PC-9 (cell line): ENCODE measurements around the gene SND1. TPM values are rescaled to one million over a fixed set of nuclear protein-coding genes. Genes with fewer than 3 reads are reported as not detected.

Experiments used
- BruUV-seq: library from RNA; stranded (reverse); fragments of 400-500 nt; replicated peaks from 2 replicates; lab custom pipeline; 2021; lab: Mats Ljungman, UMichigan
- CTCF ChIA-PET: fragments of 300-600 bp; sonication (Branson Sonifier 250); formaldehyde crosslinking; loops from one replicate; lab custom pipeline; 2022; ENCODE audit warnings: antibody characterized with exemption; lab: Charles Lee
- POLR2A ChIA-PET: fragments of 300-600 bp; sonication (Branson Sonifier 250); formaldehyde crosslinking; loops from one replicate; lab custom pipeline; 2022; ENCODE audit warnings: antibody characterized with exemption; ENCODE audit not compliant: unreplicated experiment; lab: Charles Lee
- DNase-seq, 2 experiments: peaks; one replicate each; pipeline versions ENCODE4 v3.0.0 to v3.0.0-alpha.2; 2015 to 2022; ENCODE audit warnings: mixed read lengths in 1 of 2
- H2AFZ ChIP-seq: fragments of 200-600 bp; sonication (generic); 2 replicates; pipeline ENCODE4 v1.8.1; 2017; ENCODE audit warnings: antibody characterized with exemption
- H3F3A ChIP-seq: fragments of 200-600 bp; sonication (generic); 2 replicates; pipeline ENCODE4 v1.8.1; 2017; ENCODE audit warnings: antibody characterized with exemption, mild to moderate bottlenecking, low read depth; ENCODE audit not compliant: insufficient read depth
- H3K27ac ChIP-seq: fragments of 200-600 bp; sonication (generic); 2 replicates; pipeline ENCODE4 v1.6.1; 2016; ENCODE audit warnings: mixed run types
- H3K27me3 ChIP-seq: fragments of 200-600 bp; sonication (generic); 2 replicates; pipeline ENCODE4 v1.6.1; 2016; ENCODE audit warnings: low read depth, mixed run types; ENCODE audit not compliant: insufficient read depth
- H3K36me3 ChIP-seq: fragments of 200-600 bp; sonication (generic); 2 replicates; pipeline ENCODE4 v1.6.1; 2016; ENCODE audit warnings: low read depth, mixed run types
- H3K4me1 ChIP-seq: fragments of 200-600 bp; sonication (generic); replicated peaks from 2 replicates; pipeline ENCODE4 v1.6.1; 2016; ENCODE audit warnings: mixed run types; ENCODE audit not compliant: insufficient read depth
- H3K4me2 ChIP-seq: fragments of 200-600 bp; sonication (generic); 2 replicates; pipeline ENCODE4 v1.6.1; 2017; ENCODE audit warnings: mixed run types
- H3K4me3 ChIP-seq: fragments of 200-600 bp; sonication (generic); 2 replicates; pipeline ENCODE4 v1.6.1; 2016; ENCODE audit warnings: mixed run types
- H3K79me2 ChIP-seq: fragments of 200-600 bp; sonication (generic); 2 replicates; pipeline ENCODE4 v1.6.1; 2017; ENCODE audit warnings: low read depth, mixed run types
- H3K9me2 ChIP-seq: fragments of 200-600 bp; sonication (generic); 2 replicates; pipeline ENCODE4 v1.8.1; 2017; ENCODE audit warnings: mild to moderate bottlenecking; ENCODE audit not compliant: insufficient read depth
- H3K9me3 ChIP-seq: fragments of 200-600 bp; sonication (generic); 2 replicates; pipeline ENCODE4 v1.8.1; 2016; ENCODE audit warnings: low read depth; ENCODE audit not compliant: insufficient read depth
- H4K20me1 ChIP-seq: fragments of 200-600 bp; sonication (generic); 2 replicates; pipeline ENCODE4 v1.8.1; 2017; ENCODE audit not compliant: insufficient read depth
- CTCF ChIP-seq: fragments of 200-600 bp; sonication (generic); conservative IDR thresholded peaks from 2 replicates; pipeline ENCODE4 v1.6.1; 2017; ENCODE audit warnings: mixed run types, antibody characterized with exemption, mild to moderate bottlenecking, moderate library complexity
- EZH2 ChIP-seq: fragments of 200-600 bp; sonication (generic); IDR thresholded peaks from 2 replicates; pipeline ENCODE4 v1.8.0; 2017; ENCODE audit warnings: antibody characterized with exemption, low read depth
- intact Hi-C: fragments of 100-400 bp; cut with micrococcal nuclease; formaldehyde crosslinking; loops from one replicate; pipeline ENCODE4 v1.10.0; 2022; ENCODE audit not compliant: unreplicated experiment
- total RNA-seq: library from RNA; stranded (reverse); gene quantifications from 2 replicates; pipeline ENCODE4 v1.2.3, GENCODE V29; 2021

SND1 gene
- total RNA-seq, 1 experiment from 2014 or later, result 273 TPM

- Histone ChIP-seq H3K27ac (no peak overlapping the region), H3K36me3 (peaks cover 9% of the 10 kb centered on the region; the same call in 1 of the 2 replicates), H3K9me2 (no peaks in the 10 kb centered on the region), H2AFZ (no peak overlapping the region), H3K79me2 (peaks cover 83% of the 10 kb centered on the region), H3K27me3 (no peaks in the 10 kb centered on the region), H3F3A (0 out of 2 replicates have a peak, but pooled peaks cover 5% of the 10 kb centered on the region), H4K20me1 (peaks cover 79% of the 10 kb centered on the region), H3K4me1 (no peaks in the 10 kb centered on the region), H3K4me2 (no peak overlapping the region), H3K4me3 (no peak overlapping the region), H3K9me3 (no peaks in the 10 kb centered on the region)
- DNase-seq, result no peak
- intact Hi-C loops, result no loop called here
- ChIA-PET POLR2A (interaction anchor here (0.5 kb wide), 1 partner anchor 58 kb away, joined by 3 read pairs; no protein-coding TSS in a partner anchor), CTCF (no interaction called here)
- BruUV-seq, result no TSS peak
- no peak for TF ChIP-seq CTCF
- no peak for TF ChIP-seq EZH2
Observed at GRCh38 chr7:127789031-127789430, 137.0 kb downstream of the SND1 start.

GRCh38 chr7:127791446-127792189 is 139.6 kb downstream of the SND1 start:
- CTCF ChIA-PET, result no interaction called here

More at GRCh38 chr7:127791446-127792189, 139.6 kb downstream of the SND1 start:
- H3K27me3 ChIP-seq, result no peaks in the 10 kb centered on the region
- H3F3A ChIP-seq, result 0 out of 2 replicates have a peak, but pooled peaks cover 5% of the 10 kb centered on the region
- no peaks in the 10 kb centered on the region for H3K4me1 ChIP-seq
- H3K79me2 ChIP-seq, result peaks cover 77% of the 10 kb centered on the region
- H3K36me3 ChIP-seq, result peaks cover 5% of the 10 kb centered on the region; the same call in 1 of the 2 replicates
- no peak overlapping the region for H3K4me3 ChIP-seq
- BruUV-seq, result no TSS peak
- H3K9me3 ChIP-seq, result no peaks in the 10 kb centered on the region
- TF ChIP-seq EZH2 (no peak), CTCF (no peak)
- DNase-seq, result no peak
- H3K9me2 ChIP-seq, result no peaks in the 10 kb centered on the region
- no peak overlapping the region for H3K4me2 ChIP-seq
- peaks cover 63% of the 10 kb centered on the region for H4K20me1 ChIP-seq
- POLR2A ChIA-PET, result no interaction called here
- intact Hi-C loops, result no loop called here
- H2AFZ ChIP-seq, result no peak overlapping the region
- no peak overlapping the region for H3K27ac ChIP-seq
